Measurements from ENCODE around the gene CHFR.
"Not testable (repeated sequence)": the region's sequence is repeated elsewhere in the genome, so short reads cannot be mapped to it uniquely, and the experiment has no call there.

Gene CHFR

GRCh38 chr12:132887513-132888351, at the start of gene CHFR:
Gene CHFR, minus strand, starts transcription at chr12:132887605. Its CDS starts 277 bp downstream, at chr12:132887328.
- in situ Hi-C loops (cut with MboI; ENCODE audit: low sequenced_read_pairs): no loop called here

GRCh38 chr12:132936921-132937320, 49.5 kb upstream of the CHFR start:
- in situ Hi-C loops (cut with MboI; ENCODE audit: low sequenced_read_pairs): not testable (repeated sequence)

DNA sequence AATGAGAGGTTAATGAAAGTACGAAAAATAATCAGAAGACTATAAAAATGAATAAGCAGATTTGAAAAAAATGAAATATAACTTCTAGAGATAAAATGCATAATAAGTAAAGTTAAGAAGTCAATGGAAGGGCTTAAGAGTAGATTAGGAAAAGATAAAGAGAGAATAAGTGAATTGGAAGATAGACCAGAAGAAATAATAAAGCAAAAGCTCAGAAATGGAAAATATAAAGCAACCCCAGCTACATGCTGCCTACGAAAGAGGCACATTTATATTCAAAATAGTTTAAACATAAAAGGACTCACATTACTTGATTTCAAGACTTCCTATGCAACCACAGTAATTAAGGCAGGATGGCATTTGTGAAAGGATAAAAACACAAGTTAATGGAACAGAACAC, 48.8 kb upstream of the CHFR start:
- in situ Hi-C loops (cut with MboI; ENCODE audit: low sequenced_read_pairs): no loop called here

GRCh38 chr12:132926415-132926833, 39.0 kb upstream of the CHFR start:
- in situ Hi-C loops (cut with MboI; ENCODE audit: low sequenced_read_pairs): no loop called here

- in situ Hi-C loops (cut with MboI; ENCODE audit: low sequenced_read_pairs): no loop called here
Observed at GRCh38 chr12:132925597-132926414, 38.4 kb upstream of the CHFR start.

- in situ Hi-C loops (cut with MboI; ENCODE audit: low sequenced_read_pairs): no loop called here
Observed at GRCh38 chr12:132924356-132924755, 37.0 kb upstream of the CHFR start.

GRCh38 chr12:132923356-132923909, 36.0 kb upstream of the CHFR start:
- in situ Hi-C loops (cut with MboI; ENCODE audit: low sequenced_read_pairs): no loop called here

DNA sequence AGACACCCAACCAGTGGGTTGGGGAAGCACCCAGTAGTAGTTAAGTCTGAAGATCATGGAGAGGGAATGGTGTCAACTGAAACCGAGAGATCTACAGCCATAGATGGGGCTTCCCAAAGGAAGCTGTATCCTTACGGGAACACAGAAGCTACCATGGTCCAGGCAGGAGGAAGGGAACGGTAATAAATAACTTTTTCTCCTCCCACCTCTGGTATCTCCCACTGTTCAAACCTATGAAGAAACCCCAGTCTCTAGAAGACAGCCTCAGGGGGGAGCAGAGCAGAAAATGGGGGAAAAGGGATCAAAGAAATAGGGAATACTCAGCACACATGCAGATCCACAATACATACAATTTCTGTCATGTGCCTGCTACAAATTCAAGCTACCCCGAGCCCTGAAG, 35.3 kb upstream of the CHFR start:
- in situ Hi-C loops (cut with MboI; ENCODE audit: low sequenced_read_pairs): no loop called here

DNA sequence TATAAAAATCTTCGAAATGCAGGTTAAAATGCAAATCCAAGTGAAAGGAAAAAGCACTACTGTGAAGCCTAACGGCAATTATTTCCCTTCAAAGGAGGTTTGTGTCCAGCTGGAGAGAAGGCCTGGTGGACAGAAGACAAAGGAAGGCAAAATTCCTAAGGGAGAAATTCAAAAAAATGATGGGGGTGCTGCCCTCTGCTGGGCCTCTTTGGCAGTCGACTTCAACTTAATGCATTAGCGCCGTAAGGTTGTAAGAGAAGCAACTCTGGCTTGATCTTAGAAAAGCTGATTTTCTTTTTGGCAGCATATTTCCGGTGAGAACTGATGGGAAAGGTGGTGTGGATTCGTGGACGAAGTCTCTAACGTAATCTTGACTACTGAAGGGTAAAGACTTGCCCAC, 34.3 kb upstream of the CHFR start:
- in situ Hi-C loops (cut with MboI; ENCODE audit: low sequenced_read_pairs): no loop called here

DNA sequence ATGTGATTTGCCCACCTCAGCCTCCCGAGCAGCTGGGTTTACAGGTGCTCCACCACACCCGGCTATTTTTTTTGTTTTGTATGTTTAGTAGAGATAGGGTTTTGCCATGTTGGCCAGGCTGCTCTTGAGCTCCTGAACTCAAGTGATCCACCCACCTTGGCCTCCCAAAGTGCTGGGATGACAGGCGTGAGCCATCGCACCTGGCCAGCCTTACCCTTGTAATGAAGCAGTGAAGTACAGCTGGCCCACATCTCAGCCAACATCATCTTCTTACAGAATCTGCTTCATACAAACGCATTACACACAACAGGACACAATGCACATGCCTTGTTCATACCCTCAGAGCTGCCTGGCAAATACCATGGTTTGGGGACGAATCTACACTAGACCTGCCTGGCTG, 31.3 kb upstream of the CHFR start:
- in situ Hi-C loops (cut with MboI; ENCODE audit: low sequenced_read_pairs): no loop called here

DNA sequence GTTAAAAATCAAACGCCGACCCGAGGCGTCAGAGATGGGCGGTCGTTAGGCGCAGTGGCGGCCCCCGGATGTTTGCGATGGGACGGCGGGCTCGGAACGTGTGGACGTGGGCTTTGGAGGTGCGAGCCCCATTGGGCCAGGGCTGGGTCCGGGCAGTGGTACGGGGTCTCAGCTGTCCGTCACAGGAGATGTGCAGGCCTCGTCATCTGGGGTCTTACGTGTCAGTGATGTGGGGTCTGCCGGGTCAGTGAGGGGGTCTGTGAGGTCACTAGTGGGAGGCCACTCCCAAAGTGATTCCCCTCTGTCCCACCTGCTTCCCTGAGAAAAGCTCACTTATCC, 21.6 kb upstream of the CHFR start:
- in situ Hi-C loops (cut with MboI; ENCODE audit: low sequenced_read_pairs): no loop called here

GRCh38 chr12:132908145-132909029, 21.0 kb upstream of the CHFR start:
- in situ Hi-C loops (cut with MboI; ENCODE audit: low sequenced_read_pairs): no loop called here

DNA sequence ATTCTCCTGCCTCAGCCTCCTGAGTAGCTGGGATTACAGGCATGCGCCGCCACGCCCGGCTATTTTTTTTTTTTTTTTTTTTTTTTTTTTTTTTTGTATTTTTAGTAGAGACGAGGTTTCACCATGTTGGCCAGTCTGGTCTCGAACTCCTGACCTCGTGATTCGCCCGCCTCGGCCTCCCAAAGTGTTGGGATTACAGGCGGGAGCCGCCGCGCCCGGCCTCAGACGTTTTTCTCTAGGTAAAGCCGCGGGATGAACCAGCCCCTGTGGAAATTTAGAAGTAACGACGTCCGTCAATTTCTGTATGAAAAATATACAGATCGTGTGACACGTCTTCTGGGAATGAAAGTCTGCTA, 20.4 kb upstream of the CHFR start:
- in situ Hi-C loops (cut with MboI; ENCODE audit: low sequenced_read_pairs): not testable (repeated sequence)

- in situ Hi-C loops (cut with MboI; ENCODE audit: low sequenced_read_pairs): no loop called here
Observed at GRCh38 chr12:132907216-132907615, 19.8 kb upstream of the CHFR start.

- in situ Hi-C loops (cut with MboI; ENCODE audit: low sequenced_read_pairs): no loop called here
Observed at GRCh38 chr12:132904718-132905328, 17.4 kb upstream of the CHFR start.

GRCh38 chr12:132899033-132899432, 11.6 kb upstream of the CHFR start:
- in situ Hi-C loops (cut with MboI; ENCODE audit: low sequenced_read_pairs): no loop called here

- in situ Hi-C loops (cut with MboI; ENCODE audit: low sequenced_read_pairs): no loop called here
Observed at GRCh38 chr12:132888852-132889251, 1.4 kb upstream of the CHFR start.

GRCh38 chr12:132886529-132887477, 602 bp downstream of the CHFR start:
- in situ Hi-C loops (cut with MboI; ENCODE audit: low sequenced_read_pairs): no loop called here

GRCh38 chr12:132881818-132882217, 5.6 kb downstream of the CHFR start:
- in situ Hi-C loops (cut with MboI; ENCODE audit: low sequenced_read_pairs): no loop called here
